Neuronal stem cell (in vitro differentiated cells): ENCODE data around the gene SLC31A2.
"Not testable (repeated sequence)": the region's sequence is repeated elsewhere in the genome, so short reads cannot be mapped to it uniquely, and the experiment has no call there.

ENCODE experiments used
- DNase-seq: peaks from one replicate; pipeline ENCODE4 v3.0.0-alpha.2; 2013; ENCODE audit warnings: low spot score
- H2AFZ ChIP-seq: one replicate; pipeline ENCODE4 v1.6.1; 2013; ENCODE audit warnings: mild to moderate bottlenecking, low read length, inconsistent platforms
- H2AK5ac ChIP-seq: 2 replicates; pipeline ENCODE4 v1.6.1; 2013; ENCODE audit warnings: low read depth, mild to moderate bottlenecking, inconsistent platforms, low read length, moderate library complexity, mixed read lengths
- H2BK120ac ChIP-seq: 2 replicates; pipeline ENCODE4 v1.6.1; 2013; ENCODE audit warnings: low read depth, mild to moderate bottlenecking, inconsistent platforms, low read length, moderate library complexity, mixed read lengths
- H2BK12ac ChIP-seq: one replicate; pipeline ENCODE4 v1.6.1; 2013; ENCODE audit warnings: low read length, inconsistent platforms
- H2BK15ac ChIP-seq: 2 replicates; pipeline ENCODE4 v1.6.1; 2013; ENCODE audit warnings: mild to moderate bottlenecking, low read length, inconsistent platforms, mixed read lengths
- H2BK5ac ChIP-seq: one replicate; pipeline ENCODE4 v1.6.1; 2013; ENCODE audit warnings: inconsistent platforms, mild to moderate bottlenecking, low read length, moderate library complexity
- H3K14ac ChIP-seq: one replicate; pipeline ENCODE4 v1.6.1; 2013; ENCODE audit warnings: low read length, inconsistent platforms
- H3K18ac ChIP-seq: 2 replicates; pipeline ENCODE4 v1.6.1; 2013; ENCODE audit warnings: low read length, inconsistent platforms
- H3K23ac ChIP-seq: 2 replicates; pipeline ENCODE4 v1.6.1; 2013; ENCODE audit warnings: low read depth, mild to moderate bottlenecking, mixed read lengths, low read length, inconsistent platforms; ENCODE audit not compliant: poor library complexity
- H3K27ac ChIP-seq: replicated peaks from 3 replicates; pipeline ENCODE4 v1.5.1; 2013; ENCODE audit warnings: low read length, inconsistent platforms
- H3K27me3 ChIP-seq, 3 experiments: 2 replicates each; pipeline ENCODE4 v1.6.1; 2013; ENCODE audit warnings: low read length in 3 of 3, mild to moderate bottlenecking in 2 of 3, inconsistent platforms in 1 of 3, low read depth in 1 of 3, mixed read lengths in 1 of 3, moderate library complexity in 1 of 3; ENCODE audit not compliant: control insufficient read depth in 3 of 3, insufficient read depth in 3 of 3
- H3K36me3 ChIP-seq, 2 donors: replicated peaks in 1 of 2; 2 replicates each; pipeline ENCODE4 v1.6.1; 2013; ENCODE audit warnings: low read length in 2 of 2; ENCODE audit not compliant: control insufficient read depth in 2 of 2, insufficient read depth in 2 of 2
- H3K4ac ChIP-seq: 2 replicates; pipeline ENCODE4 v1.6.1; 2013; ENCODE audit warnings: inconsistent platforms, mild to moderate bottlenecking, low read length, moderate library complexity
- H3K4me1 ChIP-seq, 2 donors: 1 replicate in 1 of 2; 2 replicates in 1 of 2; pipeline ENCODE4 v1.6.1; 2013; ENCODE audit warnings: low read length in 2 of 2, low read depth in 1 of 2; ENCODE audit not compliant: control insufficient read depth in 2 of 2, insufficient read depth in 1 of 2
- H3K4me2 ChIP-seq: one replicate; pipeline ENCODE4 v1.6.1; 2013; ENCODE audit warnings: mild to moderate bottlenecking, low read length, inconsistent platforms; ENCODE audit not compliant: insufficient read depth, poor library complexity, severe bottlenecking
- H3K4me3 ChIP-seq, 2 donors: 2 replicates each; pipeline ENCODE4 v1.5.1; 2013; ENCODE audit warnings: low read length in 2 of 2, mild to moderate bottlenecking in 2 of 2, inconsistent platforms in 1 of 2, moderate library complexity in 1 of 2
- H3K79me1 ChIP-seq: one replicate; pipeline ENCODE4 v1.6.1; 2013; ENCODE audit warnings: low read depth, mild to moderate bottlenecking, inconsistent platforms, low read length, moderate library complexity
- H3K9ac ChIP-seq: one replicate; pipeline ENCODE4 v1.6.1; 2013; ENCODE audit warnings: mild to moderate bottlenecking, low read depth, low read length, inconsistent platforms; ENCODE audit not compliant: poor library complexity
- H3K9me3 ChIP-seq, 2 donors: replicated peaks in 1 of 2; 2 replicates each; pipeline versions ENCODE3 to v1.6.1; 2013; ENCODE audit warnings: low read length in 2 of 2, mild to moderate bottlenecking in 2 of 2, inconsistent platforms in 1 of 2, low read depth in 1 of 2, mixed read lengths in 1 of 2, moderate library complexity in 1 of 2; ENCODE audit not compliant: control insufficient read depth in 2 of 2, insufficient read depth in 1 of 2
- H4K8ac ChIP-seq: one replicate; pipeline ENCODE4 v1.6.1; 2013; ENCODE audit warnings: low read depth, mild to moderate bottlenecking, inconsistent platforms, low read length, moderate library complexity
- H4K91ac ChIP-seq: one replicate; pipeline ENCODE4 v1.6.1; 2013; ENCODE audit warnings: low read length, low read depth, mild to moderate bottlenecking, inconsistent platforms; ENCODE audit not compliant: poor library complexity
- WGBS, 2 donors: extraction: QIAGEN DNeasy Blood & Tissue Kit; methylation state at CpG; one replicate each; pipeline ENCODE4 v1.1.7; 2013; ENCODE audit warnings: missing lambda C conversion rate in 2 of 2, mixed read lengths in 1 of 2; ENCODE audit not compliant: insufficient read length in 2 of 2, insufficient replicate concordance in 1 of 2; ENCODE audit errors: extremely low coverage in 2 of 2; 5-methylcytosine and 5-hydroxymethylcytosine counted together

The SLC31A2 gene

DNA sequence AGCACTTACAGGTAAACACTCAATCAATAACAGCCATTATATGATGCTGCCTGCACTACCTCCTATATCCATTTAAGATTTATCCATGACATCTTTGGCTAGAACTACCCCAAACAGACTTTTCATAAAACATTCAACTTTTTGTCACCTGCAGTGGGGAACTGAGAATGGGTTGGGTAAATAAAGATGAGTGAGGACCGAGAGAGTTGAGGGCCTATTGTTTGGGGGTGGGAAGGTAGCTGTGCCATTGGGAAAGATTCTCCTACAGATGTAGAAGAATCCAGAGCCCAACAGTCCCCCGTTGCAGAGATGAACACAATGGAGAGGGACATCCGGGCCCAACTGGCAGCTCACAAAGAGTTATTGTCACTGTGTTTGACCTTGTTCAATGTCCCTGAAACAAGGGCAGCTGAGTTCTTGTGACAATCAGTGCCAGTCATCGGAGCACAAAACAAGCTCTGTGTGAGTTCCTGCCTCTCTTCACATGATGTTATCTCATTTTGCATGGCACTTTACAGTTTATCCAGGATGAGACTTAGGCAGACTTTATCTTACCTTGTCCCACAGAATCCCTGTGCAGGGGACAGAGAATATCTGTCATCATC is 11.5 kb upstream of the SLC31A2 start:
- Histone ChIP-seq H3K18ac (no peak overlapping the region), H3K27ac (no peak overlapping the region), H2BK15ac (no peak overlapping the region), H4K8ac (no peak overlapping the region), H2AK5ac (no peak overlapping the region), H4K91ac (no peak overlapping the region), H2BK120ac (no peak overlapping the region), H3K79me1 (no peaks in the 10 kb centered on the region), H3K23ac (no peak overlapping the region), H3K4me1 (peaks cover 0 to 12% of the 10 kb centered on the region in 2 donors), H3K36me3 (no peaks in the 10 kb centered on the region), H3K4me3 (no peak overlapping the region), H3K27me3 (no peaks in the 10 kb centered on the region), H2BK5ac (no peak overlapping the region), H2BK12ac (no peak overlapping the region), H3K9me3 (peaks cover 6 to 11% of the 10 kb centered on the region in 2 donors), H3K14ac (no peak overlapping the region), H3K4me2 (no peak overlapping the region), H3K4ac (no peak overlapping the region), H3K9ac (no peak overlapping the region), H2AFZ (no peak overlapping the region)
- no peak for DNase-seq
- WGBS, 2 donors, result no CpG with 5 or more reads among the region's 4 CpGs

DNA sequence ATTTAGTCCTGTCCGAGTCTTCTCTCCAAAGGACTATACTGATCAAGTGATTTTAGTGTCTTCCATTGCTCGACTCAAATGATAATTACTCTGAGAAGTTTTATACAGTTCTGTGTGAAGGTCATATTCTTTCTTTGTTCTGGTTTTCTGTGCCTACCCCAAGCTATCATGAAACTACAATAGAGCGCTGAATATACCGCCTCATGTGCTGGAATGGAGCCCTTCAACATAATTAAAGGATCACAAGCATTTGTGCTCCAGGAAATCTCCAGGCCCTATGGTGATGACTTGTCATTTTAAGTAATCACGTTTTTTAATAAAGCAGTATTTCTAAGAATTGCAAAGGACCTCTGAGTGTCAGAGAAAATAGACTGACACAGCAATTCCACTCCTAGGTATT is 10.9 kb upstream of the SLC31A2 start:
- no peak overlapping the region for H3K14ac ChIP-seq
- H3K23ac ChIP-seq, result no peak overlapping the region
- WGBS, 2 donors, result no CpG with 5 or more reads among the region's 5 CpGs
- H3K4me2 ChIP-seq, result no peak overlapping the region
- peaks cover 0 to 2% (median 0%) of the 10 kb centered on the region in 3 experiments for H3K27me3 ChIP-seq
- DNase-seq, result no peak
- no peak overlapping the region for H3K27ac ChIP-seq
- H2BK15ac ChIP-seq, result no peak overlapping the region
- no peak overlapping the region for H3K18ac ChIP-seq
- H4K91ac ChIP-seq, result no peak overlapping the region
- no peak overlapping the region for H2BK120ac ChIP-seq
- H3K9me3 ChIP-seq, result peaks cover 6 to 11% of the 10 kb centered on the region in 2 donors
- H4K8ac ChIP-seq, result no peak overlapping the region
- no peak overlapping the region for H2AFZ ChIP-seq
- H3K9ac ChIP-seq, result no peak overlapping the region
- no peak overlapping the region for H2BK12ac ChIP-seq
- peaks cover 0 to 12% of the 10 kb centered on the region in 2 donors for H3K4me1 ChIP-seq
- H3K79me1 ChIP-seq, result no peaks in the 10 kb centered on the region
- no peak overlapping the region for H3K4ac ChIP-seq
- no peak overlapping the region for H2BK5ac ChIP-seq
- no peak overlapping the region for H2AK5ac ChIP-seq
- H3K4me3 ChIP-seq, result no peak overlapping the region
- no peaks in the 10 kb centered on the region for H3K36me3 ChIP-seq

DNA sequence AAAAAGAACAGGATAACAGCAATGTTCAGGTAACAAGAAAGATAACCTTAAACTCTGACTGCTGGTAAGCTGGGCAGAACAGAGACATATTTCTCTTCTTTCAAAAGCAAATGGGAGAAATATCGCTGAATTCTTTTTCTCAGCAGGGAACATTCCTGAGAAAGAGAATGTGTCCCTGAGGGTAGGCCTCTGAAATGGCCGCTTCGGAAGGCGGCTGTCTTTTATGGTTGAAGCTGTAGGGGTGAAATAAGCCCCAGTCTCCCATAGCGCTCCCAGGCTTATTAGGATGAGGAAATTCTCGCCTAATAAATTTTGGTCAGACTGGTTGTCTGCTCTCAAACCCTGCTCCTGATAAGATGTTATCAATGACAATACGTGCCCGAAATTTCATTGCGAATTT is 9.9 kb upstream of the SLC31A2 start:
- not testable (repeated sequence) for H3K4me2 ChIP-seq, H3K23ac ChIP-seq, H2BK5ac ChIP-seq, H2BK12ac ChIP-seq, H3K18ac ChIP-seq, H3K79me1 ChIP-seq, H2BK120ac ChIP-seq, H3K4ac ChIP-seq, H3K27ac ChIP-seq, H2AFZ ChIP-seq, H2AK5ac ChIP-seq, H2BK15ac ChIP-seq, H3K36me3 ChIP-seq, H3K27me3 ChIP-seq, H3K4me3 ChIP-seq, H3K9ac ChIP-seq, H4K91ac ChIP-seq, H4K8ac ChIP-seq, H3K14ac ChIP-seq, DNase-seq
- H3K9me3 ChIP-seq, result peaks cover 6 to 11% of the 10 kb centered on the region in 2 donors
- peaks cover 0 to 12% of the 10 kb centered on the region in 2 donors for H3K4me1 ChIP-seq
- WGBS, 2 donors, result no CpG with 5 or more reads among the region's 9 CpGs

DNA sequence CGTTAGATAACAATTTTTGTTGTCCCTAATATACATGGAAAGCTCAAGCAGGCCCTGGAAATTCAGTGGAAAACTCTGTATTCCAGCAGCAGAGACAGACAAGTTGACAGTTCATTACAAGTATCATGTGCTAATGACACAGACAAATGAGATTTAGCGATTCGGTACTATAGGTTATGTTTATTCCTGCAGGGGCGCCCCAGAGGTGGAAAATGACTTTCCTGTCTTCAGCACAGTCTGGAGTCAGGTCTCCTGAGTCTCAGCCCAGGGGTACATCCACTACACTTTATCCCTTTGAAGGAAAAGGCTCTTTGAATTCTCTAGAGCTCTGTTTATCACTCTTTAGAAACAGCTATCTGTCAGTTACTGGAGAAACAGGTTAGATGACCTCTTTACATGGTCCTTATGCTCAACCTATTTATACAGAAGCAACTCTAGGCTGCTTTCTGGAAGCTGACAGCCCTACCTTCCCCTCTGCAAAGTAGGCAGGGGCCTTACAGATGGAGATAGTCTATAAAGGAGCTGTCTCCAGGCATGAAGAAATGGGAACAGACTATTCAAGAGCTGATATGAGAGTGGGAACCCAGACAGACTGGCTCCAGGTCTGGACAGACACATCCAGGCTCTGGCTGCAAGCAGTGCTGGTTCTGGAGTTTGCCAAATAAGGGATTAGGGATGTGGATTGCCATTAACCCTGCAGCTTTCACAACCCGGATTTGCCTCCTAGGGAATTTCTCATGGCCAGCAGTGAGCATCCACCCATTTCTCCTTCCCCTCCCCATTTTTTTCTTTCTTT is 7.2 kb upstream of the SLC31A2 start:
- no peak overlapping the region for H2BK5ac ChIP-seq
- H3K27ac ChIP-seq, result no peak overlapping the region
- H3K4me1 ChIP-seq, result peaks cover 0 to 12% of the 10 kb centered on the region in 2 donors
- H3K27me3 ChIP-seq, result peaks cover 0 to 10% (median 0%) of the 10 kb centered on the region in 3 experiments
- no peak overlapping the region for H3K4me2 ChIP-seq
- H2AFZ ChIP-seq, result no peak overlapping the region
- no peak overlapping the region for H2BK120ac ChIP-seq
- H4K91ac ChIP-seq, result no peak overlapping the region
- H3K14ac ChIP-seq, result no peak overlapping the region
- H2BK12ac ChIP-seq, result no peak overlapping the region
- no peak overlapping the region for H3K4me3 ChIP-seq
- no peak overlapping the region for H3K4ac ChIP-seq
- no peak overlapping the region for H3K23ac ChIP-seq
- peaks cover 6 to 11% of the 10 kb centered on the region in 2 donors for H3K9me3 ChIP-seq
- no CpG with 5 or more reads among the region's 5 CpGs for WGBS, 2 donors
- no peaks in the 10 kb centered on the region for H3K36me3 ChIP-seq
- H4K8ac ChIP-seq, result no peak overlapping the region
- no peak overlapping the region for H3K9ac ChIP-seq
- H2AK5ac ChIP-seq, result no peak overlapping the region
- no peaks in the 10 kb centered on the region for H3K79me1 ChIP-seq
- H2BK15ac ChIP-seq, result no peak overlapping the region
- no peak overlapping the region for H3K18ac ChIP-seq
- no peak for DNase-seq
